Stimulated activated CD4-positive, alpha-beta T cell treated with anti-CD3 and anti-CD28 coated beads, Interleukin-12 subunit alpha, Interleukin-12 subunit beta, amount 100 ng/mL, for 4 hours (primary cell): ENCODE results near the gene COPZ1.
"Not testable (repeated sequence)": the region's sequence is repeated elsewhere in the genome, so short reads cannot be mapped to it uniquely, and the experiment has no call there.

Experiments
- DNase-seq: peaks from one replicate; pipeline ENCODE4 v3.0.0-alpha.2; 2020

COPZ1 gene

GRCh38 chr12:54337280-54337842 is 12.4 kb downstream of the COPZ1 start:
- no peak for DNase-seq

DNA sequence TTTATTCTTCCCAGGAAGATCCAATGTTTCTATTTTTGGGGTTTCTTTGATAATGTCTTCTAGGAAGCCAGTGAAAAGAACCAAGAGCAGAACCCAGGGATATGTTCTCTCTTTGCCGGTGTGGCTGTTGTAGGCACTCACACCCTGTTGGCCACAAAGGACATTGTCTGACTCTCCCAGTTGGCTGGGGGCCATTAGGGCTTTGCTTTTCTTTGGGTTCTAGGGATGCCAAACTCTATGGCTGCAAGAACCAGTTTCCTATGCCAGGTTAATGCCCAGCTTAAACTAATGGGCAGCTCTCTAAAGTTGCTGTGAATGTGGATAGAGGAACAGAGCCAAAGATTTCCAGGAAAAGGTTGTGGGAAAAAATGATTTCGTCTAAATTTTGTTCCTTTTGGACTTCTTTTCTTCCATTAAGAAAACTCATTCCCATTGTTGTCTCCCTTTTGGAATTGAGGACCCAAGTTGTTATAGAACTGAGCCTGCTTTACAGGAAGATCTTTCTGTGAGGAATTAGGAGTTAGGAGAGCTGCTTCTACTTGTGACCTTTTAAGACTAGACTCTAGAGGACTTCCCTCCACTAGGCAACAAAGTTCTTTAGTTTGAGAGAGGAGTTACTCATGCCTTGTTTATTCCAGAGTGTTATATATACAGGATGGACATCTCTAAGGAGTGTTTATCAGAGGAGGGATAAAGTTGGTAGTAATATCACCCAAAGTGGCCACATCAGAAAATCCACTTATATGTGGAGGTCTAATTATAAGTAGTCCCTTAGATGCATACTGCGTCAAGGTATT is 13.1 kb downstream of the COPZ1 start:
- DNase-seq = no peak

DNA sequence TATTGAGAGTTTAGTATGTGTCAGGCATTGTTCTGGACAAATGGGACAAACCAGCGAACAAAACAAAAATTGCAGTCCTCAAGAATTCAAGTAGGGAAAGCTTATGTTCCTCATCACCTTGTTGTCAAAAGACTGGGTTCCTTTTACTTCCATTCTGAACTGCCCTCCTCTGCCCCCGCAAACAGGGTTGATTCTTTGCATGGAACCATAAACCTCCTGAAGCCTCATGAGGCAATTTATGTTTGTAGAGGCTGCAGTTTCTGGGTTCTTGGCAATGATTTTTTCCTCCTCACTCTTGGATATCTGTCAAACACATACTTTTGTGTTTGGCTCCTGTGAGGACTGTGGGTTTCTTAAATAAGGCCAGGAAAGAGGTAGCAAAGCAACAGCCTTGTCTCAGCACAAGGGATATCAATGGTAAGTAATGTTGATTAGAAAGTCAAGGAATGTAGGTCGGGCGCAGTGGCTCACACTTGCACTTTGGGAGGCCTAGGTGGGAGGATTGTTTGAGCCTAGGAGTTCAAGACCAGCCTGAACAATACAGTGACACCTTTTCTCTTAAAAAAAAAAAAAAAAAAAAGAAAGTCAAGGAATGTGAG is 13.9 kb downstream of the COPZ1 start:
- no peak for DNase-seq

- DNase-seq = no peak
Observed at GRCh38 chr12:54340846-54341245, 15.9 kb downstream of the COPZ1 start.

- no peak for DNase-seq
Observed at GRCh38 chr12:54341378-54342300, 16.7 kb downstream of the COPZ1 start.

GRCh38 chr12:54349036-54349435 is 24.1 kb downstream of the COPZ1 start:
- DNase-seq = no peak

DNA sequence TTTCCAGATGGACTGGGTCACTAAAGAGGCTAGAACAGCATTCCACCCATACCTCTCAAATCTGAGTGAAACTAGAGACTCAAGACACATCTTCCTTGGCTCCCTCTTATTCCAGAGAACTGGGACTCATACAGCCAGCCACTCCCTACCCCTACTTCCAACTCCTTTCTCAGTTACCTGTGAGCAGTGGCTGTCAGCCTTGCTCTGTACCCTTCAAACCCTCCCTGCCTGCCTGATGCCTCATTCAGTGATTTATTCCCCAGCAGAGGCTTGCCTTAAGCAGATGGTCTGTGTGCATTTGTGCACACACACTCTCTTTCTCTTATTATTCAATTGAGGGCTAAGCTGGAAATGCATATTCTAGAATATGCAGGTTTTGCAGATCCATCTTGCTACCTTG is 24.7 kb downstream of the COPZ1 start:
- DNase-seq = no peak

DNA sequence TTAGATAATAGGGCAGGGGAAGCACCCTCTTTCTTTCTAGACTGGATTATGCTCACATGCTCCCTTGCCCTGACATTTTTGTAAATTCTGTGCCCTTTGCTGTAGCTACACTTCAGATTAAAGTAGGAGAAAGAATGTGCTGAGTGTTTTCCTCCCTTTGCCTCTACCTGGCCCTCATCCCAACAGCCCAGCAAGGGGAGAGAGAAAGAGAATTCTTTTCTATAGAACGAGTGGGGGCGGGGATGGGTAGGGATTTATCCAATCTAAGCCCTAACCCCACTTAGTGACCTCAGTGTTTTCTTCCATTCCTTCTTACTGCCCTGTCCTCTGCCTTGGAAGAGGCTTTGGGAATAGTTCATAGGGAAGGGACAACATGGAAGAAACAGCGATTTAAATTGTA is 25.8 kb downstream of the COPZ1 start:
- DNase-seq = no peak

GRCh38 chr12:54351341-54351740 is 26.4 kb downstream of the COPZ1 start:
- no peak for DNase-seq

- DNase-seq = peak; percentile 43
Observed at GRCh38 chr12:54352022-54352531, 27.1 kb downstream of the COPZ1 start.

GRCh38 chr12:54352891-54353874 is 28.3 kb downstream of the COPZ1 start:
- no peak for DNase-seq

DNA sequence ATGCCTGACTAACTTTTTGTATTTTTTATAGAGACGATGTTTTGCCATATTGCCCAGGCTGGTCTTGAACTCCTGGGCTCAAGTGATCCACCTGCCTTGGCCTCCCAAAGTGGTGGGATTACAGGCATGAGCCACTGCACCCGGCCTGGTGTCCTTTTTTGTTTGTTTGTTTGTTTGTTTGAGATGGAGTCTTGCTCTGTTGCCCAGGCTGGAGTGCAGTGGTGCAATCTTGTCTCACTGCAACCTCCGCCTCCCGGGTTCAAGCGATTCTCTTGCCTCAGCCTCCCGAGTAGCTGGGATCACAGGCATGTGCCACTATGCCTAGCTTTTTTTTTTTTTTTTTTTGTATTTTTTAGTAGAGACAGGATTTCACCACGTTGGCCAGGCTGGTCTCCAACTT is 29.3 kb downstream of the COPZ1 start:
- not testable (repeated sequence) for DNase-seq

GRCh38 chr12:54355104-54355815 is 30.3 kb downstream of the COPZ1 start:
- no peak for DNase-seq

GRCh38 chr12:54356228-54356627 is 31.3 kb downstream of the COPZ1 start:
- no peak for DNase-seq

DNA sequence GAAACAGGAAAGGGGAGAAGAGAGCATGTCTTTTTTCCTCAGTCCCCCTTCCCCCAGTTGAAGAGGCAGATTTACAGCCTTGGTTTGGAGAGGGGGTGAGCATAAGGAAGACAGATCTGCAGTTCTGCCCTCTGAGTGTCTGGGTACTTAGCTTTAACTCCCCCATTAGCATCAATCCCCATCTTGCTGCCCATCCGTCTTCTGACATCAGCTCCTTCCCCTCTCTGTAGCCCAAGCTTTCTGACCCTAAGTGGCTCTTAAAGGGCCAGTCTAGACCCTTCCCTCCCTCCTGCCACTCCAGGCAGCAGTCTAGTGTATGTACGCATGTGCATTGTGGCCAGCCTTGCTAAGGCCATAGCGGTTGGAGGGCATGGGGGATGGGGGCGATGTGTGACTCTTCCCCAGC is 32.0 kb downstream of the COPZ1 start:
- DNase-seq = no peak

- no peak for DNase-seq
Observed at GRCh38 chr12:54357506-54358190, 32.7 kb downstream of the COPZ1 start.

DNA sequence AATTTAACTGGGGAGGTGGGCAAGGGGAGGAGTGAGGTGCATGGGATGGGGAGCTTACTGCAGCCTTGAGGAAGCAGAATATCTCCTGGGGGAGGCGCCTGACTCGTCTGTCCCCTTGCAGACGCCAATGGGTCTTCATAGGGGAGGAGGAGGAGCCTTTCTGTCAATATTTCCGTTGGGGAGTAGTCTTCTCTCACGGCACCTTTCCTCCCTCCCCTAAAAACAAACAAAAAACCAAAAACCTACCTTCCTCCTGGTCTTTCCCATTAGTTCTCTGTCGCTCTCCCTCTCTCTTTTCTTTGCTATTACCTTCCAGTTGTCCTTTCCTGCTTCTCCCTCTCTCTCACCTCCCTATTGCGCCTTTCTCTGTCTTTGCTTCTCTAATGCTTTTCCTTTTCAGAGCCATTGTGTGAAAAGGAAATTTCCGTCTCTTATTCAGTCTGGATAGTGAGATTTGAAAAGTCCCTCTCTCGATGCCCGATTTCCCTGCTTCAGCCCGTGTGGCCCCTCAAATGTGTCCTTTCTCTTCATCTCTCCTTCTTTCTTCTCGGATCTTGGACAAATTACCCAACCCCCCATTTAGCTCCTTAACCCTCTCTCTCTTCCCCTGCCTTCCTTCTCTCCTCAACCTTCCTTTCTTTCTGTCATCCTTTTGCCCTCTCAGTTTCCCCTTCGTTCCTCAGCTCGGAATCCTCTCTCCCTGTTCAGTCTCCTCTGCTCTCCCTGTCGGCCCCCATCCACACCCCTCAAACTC is 33.4 kb downstream of the COPZ1 start:
- DNase-seq = no peak

DNA sequence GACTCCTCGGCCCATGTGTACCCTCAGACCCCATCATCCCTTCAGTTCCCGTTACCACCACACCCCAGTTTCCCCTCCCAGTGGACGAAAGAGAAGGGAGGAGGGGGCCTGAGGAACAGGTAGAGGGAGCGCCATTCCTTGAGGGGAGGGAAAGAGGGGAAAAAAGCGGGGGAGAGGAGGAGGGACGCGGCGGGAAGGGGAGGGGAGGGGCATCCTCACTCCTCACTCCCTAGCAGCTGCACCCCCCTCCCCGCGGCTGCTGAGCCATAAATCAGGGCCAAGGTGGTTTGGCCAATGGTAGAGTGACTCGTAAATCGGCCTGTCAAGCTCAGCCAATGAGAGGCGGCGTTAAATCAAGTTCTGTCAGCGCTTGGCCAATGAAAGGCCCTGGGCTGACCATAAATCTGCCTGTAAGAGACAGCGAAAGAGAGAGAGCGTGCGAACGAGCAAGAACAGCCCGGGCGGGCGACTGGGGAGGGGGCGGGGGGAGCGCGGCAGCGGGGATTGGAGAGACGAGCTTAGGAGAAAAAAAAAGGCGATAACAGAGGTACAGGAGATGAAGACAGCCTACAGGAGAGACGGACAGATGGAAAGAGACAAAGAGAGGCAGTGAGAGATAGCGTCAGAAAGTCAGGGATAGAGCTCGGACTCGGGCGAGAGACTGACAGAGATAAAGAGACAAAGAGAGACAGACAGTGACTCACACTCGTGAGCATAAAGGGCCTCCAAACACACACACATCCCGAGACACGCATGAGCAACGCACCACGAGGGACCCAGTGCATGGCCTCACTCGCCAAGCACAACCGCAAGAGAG is 34.2 kb downstream of the COPZ1 start:
- peak; percentile 82 for DNase-seq
